Psoas muscle (tissue), 8 donors: Measurements from ENCODE around the gene NFATC2. TPM values are rescaled to one million over a fixed set of nuclear protein-coding genes. Genes with fewer than 3 reads are reported as not detected.
A peak's percentile ranks its signal among the peaks of the same experiment; 100 is the strongest.

Experiments used
- ATAC-seq, 4 donors: fragments of 200-7000 bp; cut with Tn5 transposase; one replicate each; pipeline ENCODE4 v1.9.1; 2020; ENCODE audit warnings: moderate library complexity in 3 of 4, mild to moderate bottlenecking in 2 of 4
- DNase-seq, 2 donors: peaks; one replicate each; pipeline ENCODE4 v3.0.0-alpha.2; 2020
- H3K27ac ChIP-seq: fragments of 200-600 bp; one replicate; pipeline ENCODE4 v1.8.0; 2022
- H3K27me3 ChIP-seq, 3 donors: fragments of 200-600 bp in 1 of 3; one replicate each; pipeline versions ENCODE4 v1.6.1 to v1.8.0; 2013 to 2022; ENCODE audit warnings: low read length in 2 of 3, mild to moderate bottlenecking in 2 of 3, moderate library complexity in 1 of 3; ENCODE audit not compliant: insufficient read depth in 3 of 3
- H3K36me3 ChIP-seq, 2 donors: fragments of 200-600 bp in 1 of 2; one replicate each; pipeline versions ENCODE4 v1.6.1 to v1.8.0; 2013 to 2022; ENCODE audit warnings: low read depth in 1 of 2, mild to moderate bottlenecking in 1 of 2, moderate library complexity in 1 of 2; ENCODE audit not compliant: insufficient read depth in 1 of 2
- H3K4me1 ChIP-seq: fragments of 200-600 bp; one replicate; pipeline ENCODE4 v1.8.0; 2022
- H3K4me3 ChIP-seq: fragments of 200-600 bp; one replicate; pipeline ENCODE4 v1.8.0; 2022; ENCODE audit warnings: mild to moderate bottlenecking
- H3K9me3 ChIP-seq: fragments of 200-600 bp; one replicate; pipeline ENCODE4 v1.8.0; 2022
- WGBS, 3 donors: extraction: QIAGEN DNeasy Blood & Tissue Kit; methylation state at CpG; one replicate each; pipeline versions ENCODE4 v1.1.6 to v1.1.7; 2013; 5-methylcytosine and 5-hydroxymethylcytosine counted together
- intact Hi-C, 2 donors: fragments of 100-400 bp; cut with DNase I; formaldehyde crosslinking; loops; one replicate each; pipeline versions ENCODE4 v1.11.0 to v1.14.2; 2022
- polyA plus RNA-seq, 3 donors: library from polyadenylated mRNA; stranded (reverse); fragments of 200-250 nt; gene quantifications; one replicate each; pipeline ENCODE4 v1.2.3, GENCODE V29; 2013
- total RNA-seq, 4 donors: library from RNA; stranded (reverse); fragmentation: NEBNext Ultra II Directional in 2 of 4; extraction: Animal tissue kit (Norgen Biotek cat#: 25700) in 2 of 4; gene quantifications; one replicate each; pipeline versions ENCODE4 v1.2.1 to v1.2.4, GENCODE V29; 2021 to 2023
- TF ChIP-seq, protein P1 (sequence below): fragments of 200-600 bp; IDR thresholded peaks from one replicate; pipeline ENCODE4 v1.8.0; 2022; ENCODE audit warnings: antibody characterized with exemption
- donor health status: healthy with polysubstance abuse.
- donor health status: DM: no; HTN: no; CAD: no; lungs with moderate emphysema.
- donor health status: Bipolar disorder and iron deficiency.
- donor health status: healthy.
- donor health status: DM: yes; HTN: yes; CAD: no.
- donor health status: DM: no; HTN: no; CAD: no.
- donor health status: DM: no; HTN: no; CAD: no.
- donor health status: DM: yes; HTN: yes; CAD: no.

The NFATC2 gene
- total and polyA plus RNA-seq, 7 donors: 0.18 to 3.1 (median 0.64) TPM

GRCh38 chr20:51369503-51369902 is 173.0 kb downstream of the NFATC2 start:
- no peaks in the 10 kb centered on the region for H3K9me3 ChIP-seq
- H3K36me3 ChIP-seq: no peaks in the 10 kb centered on the region
- H3K27me3 ChIP-seq: no peaks in the 10 kb centered on the region
- no peak overlapping the region for H3K27ac ChIP-seq
- intact Hi-C loops: no loop called here
- ATAC-seq: no peak
- DNase-seq: no peak
- TF ChIP-seq, protein P1, sequence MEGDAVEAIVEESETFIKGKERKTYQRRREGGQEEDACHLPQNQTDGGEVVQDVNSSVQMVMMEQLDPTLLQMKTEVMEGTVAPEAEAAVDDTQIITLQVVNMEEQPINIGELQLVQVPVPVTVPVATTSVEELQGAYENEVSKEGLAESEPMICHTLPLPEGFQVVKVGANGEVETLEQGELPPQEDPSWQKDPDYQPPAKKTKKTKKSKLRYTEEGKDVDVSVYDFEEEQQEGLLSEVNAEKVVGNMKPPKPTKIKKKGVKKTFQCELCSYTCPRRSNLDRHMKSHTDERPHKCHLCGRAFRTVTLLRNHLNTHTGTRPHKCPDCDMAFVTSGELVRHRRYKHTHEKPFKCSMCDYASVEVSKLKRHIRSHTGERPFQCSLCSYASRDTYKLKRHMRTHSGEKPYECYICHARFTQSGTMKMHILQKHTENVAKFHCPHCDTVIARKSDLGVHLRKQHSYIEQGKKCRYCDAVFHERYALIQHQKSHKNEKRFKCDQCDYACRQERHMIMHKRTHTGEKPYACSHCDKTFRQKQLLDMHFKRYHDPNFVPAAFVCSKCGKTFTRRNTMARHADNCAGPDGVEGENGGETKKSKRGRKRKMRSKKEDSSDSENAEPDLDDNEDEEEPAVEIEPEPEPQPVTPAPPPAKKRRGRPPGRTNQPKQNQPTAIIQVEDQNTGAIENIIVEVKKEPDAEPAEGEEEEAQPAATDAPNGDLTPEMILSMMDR: no peak
- H3K4me1 ChIP-seq: peaks cover 9% of the 10 kb centered on the region
- WGBS, 3 donors: 90 to 94% (median 93%) methylated on average over 11 of the region's 11 CpGs
- H3K4me3 ChIP-seq: no peak overlapping the region

DNA sequence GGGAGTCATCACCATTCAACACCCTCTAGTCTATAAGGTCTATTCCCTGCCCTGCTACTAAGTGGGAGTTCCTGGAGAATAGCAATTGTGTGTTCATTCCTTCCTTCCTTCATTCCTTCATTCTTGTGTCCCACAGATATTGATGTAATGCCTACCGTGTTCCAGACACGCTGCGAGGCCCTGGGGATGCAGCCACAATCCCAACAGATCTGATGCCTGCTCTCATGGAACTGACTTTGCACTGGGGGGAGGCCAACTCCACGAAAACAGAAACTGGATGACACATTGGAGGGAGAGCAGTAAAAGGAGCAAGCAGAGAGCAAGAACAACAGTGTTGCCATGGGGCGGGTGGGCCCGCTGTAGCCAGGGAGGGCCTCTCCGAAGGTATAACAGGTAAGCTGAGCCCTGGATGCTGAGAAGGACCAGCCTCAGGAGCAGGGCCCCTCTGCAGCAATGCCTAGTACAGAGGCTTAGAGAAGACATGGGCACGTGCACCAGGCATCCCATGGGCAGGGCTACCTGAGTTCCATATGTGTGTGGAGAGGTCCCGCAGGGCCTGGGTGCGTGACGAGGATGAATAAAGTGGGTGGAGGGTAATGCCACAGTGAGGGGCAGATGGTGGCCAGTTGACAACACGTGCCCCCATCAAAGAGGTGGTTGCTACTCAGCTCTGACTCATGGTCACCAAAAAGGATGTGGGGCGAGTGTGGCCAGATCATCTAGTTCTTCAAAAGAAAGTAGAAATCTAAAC is 173.9 kb downstream of the NFATC2 start:
- H3K36me3 ChIP-seq: no peaks in the 10 kb centered on the region
- no peak overlapping the region for H3K27ac ChIP-seq
- no peak overlapping the region for H3K4me3 ChIP-seq
- TF ChIP-seq, protein P1: no peak
- no peak for ATAC-seq
- no peaks in the 10 kb centered on the region for H3K9me3 ChIP-seq
- H3K4me1 ChIP-seq: peaks cover 9% of the 10 kb centered on the region
- 87 to 93% (median 92%) methylated on average over 13 of the region's 13 CpGs for WGBS, 3 donors
- no peaks in the 10 kb centered on the region for H3K27me3 ChIP-seq
- no peak for DNase-seq
- intact Hi-C loops: no loop called here

- intact Hi-C loops: no loop called here
- peak; percentile 40 to 75 (median 54) for ATAC-seq
- peak overlapping the region; percentile 46 for H3K27ac ChIP-seq
Measured at GRCh38 chr20:51366155-51366886, 176.2 kb downstream of the NFATC2 start.

DNA sequence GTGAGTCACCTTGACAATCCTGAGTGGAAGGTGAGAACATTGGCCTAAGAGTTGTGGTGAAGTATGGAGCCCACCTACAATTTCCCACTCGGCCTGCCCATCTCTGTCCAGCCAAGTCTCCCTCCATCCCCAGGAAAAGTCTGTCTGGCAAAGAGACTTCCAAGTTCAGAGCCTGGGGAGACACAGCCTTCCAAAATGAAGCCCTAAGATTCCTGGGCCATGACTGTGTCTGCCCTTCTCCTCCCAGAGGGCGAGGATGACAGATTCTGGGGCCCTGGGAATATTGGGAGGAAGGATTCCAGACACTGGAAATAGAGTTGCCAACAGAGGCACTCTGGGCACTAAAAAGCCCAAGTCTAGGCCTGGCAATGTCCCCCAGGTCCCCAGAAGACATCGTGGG is 176.8 kb downstream of the NFATC2 start:
- peak overlapping the region; percentile 46 for H3K27ac ChIP-seq
- TF ChIP-seq, protein P1: no peak
- intact Hi-C loops: no loop called here

More at GRCh38 chr20:51366155-51366886, 176.2 kb downstream of the NFATC2 start:
- TF ChIP-seq, protein P1: no peak
- Histone ChIP-seq H3K36me3 (no peaks in the 10 kb centered on the region), H3K4me3 (no peak overlapping the region), H3K4me1 (no peaks in the 10 kb centered on the region), H3K9me3 (no peaks in the 10 kb centered on the region), H3K27me3 (peaks cover 0 to 2% (median 0%) of the 10 kb centered on the region in 3 donors)
- 33 to 40% (median 34%) methylated on average over 16 of the region's 16 CpGs for WGBS, 3 donors
- peak; percentile 85 to 86 for DNase-seq

More for the DNA sequence above, 176.8 kb downstream of the NFATC2 start:
- DNase-seq: no peak
- Histone ChIP-seq H3K9me3 (no peaks in the 10 kb centered on the region), H3K36me3 (no peaks in the 10 kb centered on the region), H3K4me3 (no peak overlapping the region), H3K27me3 (peaks cover 0 to 2% (median 0%) of the 10 kb centered on the region in 3 donors), H3K4me1 (no peaks in the 10 kb centered on the region)
- ATAC-seq: peak in 2 of 4 donors; percentile 14 to 46
- WGBS, 3 donors: 59 to 63% (median 59%) methylated on average over 3 of the region's 3 CpGs
